ENCODE data around the gene KLHL11. TPM values are rescaled to one million over a fixed set of nuclear protein-coding genes. Genes with fewer than 3 reads are reported as not detected.
A peak's percentile ranks its signal among the peaks of the same experiment; 100 is the strongest.

KLHL11 gene
- total and polyA plus RNA-seq, 2 donors (not counting 1 experiment from before 2014, with no cell fraction given) = 8.7 to 24.4 TPM

- Histone ChIP-seq H3K27me3 (ENCODE audit: control insufficient read depth, insufficient read depth, low read length) (no peaks in the 10 kb centered on the region), H3K36me3 (ENCODE audit: control insufficient read depth, insufficient read depth, low read length) (peaks cover 50% of the 10 kb centered on the region), H3K4me3 (replicated peaks in 1 of 4; ENCODE audit: control extremely low read depth in 1 of 4, insufficient read depth in 1 of 4, low read depth in 3 of 4, low read length in 4 of 4) (no peak overlapping the region), H2AFZ (ENCODE audit: low read length) (no peak overlapping the region), H3K27ac (ENCODE audit: insufficient read depth, low read length) (no peak overlapping the region), H3K4me2 (ENCODE audit: extremely low read depth, insufficient read depth, low read length) (no peak overlapping the region), H3K4me1 (ENCODE audit: control insufficient read depth, extremely low read depth, insufficient read depth, low read length) (peaks cover 45% of the 10 kb centered on the region), H3K79me2 (ENCODE audit: control insufficient read depth, insufficient read depth, low read length) (peaks cover 37% of the 10 kb centered on the region), H4K20me1 (ENCODE audit: control insufficient read depth, extremely low read depth, insufficient read depth, low read length) (no peaks in the 10 kb centered on the region), H3K9ac (ENCODE audit: insufficient read depth, low read length) (no peak overlapping the region), H3K9me3 (ENCODE audit: control insufficient read depth, insufficient read depth, low read depth, low read length) (no peaks in the 10 kb centered on the region)
- no peak for DNase-seq (ENCODE audit: low read depth in 2 of 2)
- no peak for TF ChIP-seq EZH2 (IDR thresholded peaks at IDR 0.05; ENCODE audit: low read length, missing control alignments)
- no peak for TF ChIP-seq CTCF (conservative IDR thresholded peaks at IDR 0.05 in 1 of 2, IDR thresholded peaks at IDR 0.05 in 1 of 2; ENCODE audit: low read depth in 1 of 2, low read length in 2 of 2)
These were observed 43.9 kb upstream of the KLHL11 start for GRCh38 chr17:41909088-41909487.

- Histone ChIP-seq H3K9me3 (ENCODE audit: control insufficient read depth, insufficient read depth, low read depth, low read length) (no peaks in the 10 kb centered on the region), H4K20me1 (ENCODE audit: control insufficient read depth, extremely low read depth, insufficient read depth, low read length) (no peaks in the 10 kb centered on the region), H2AFZ (ENCODE audit: low read length) (no peak overlapping the region), H3K4me2 (ENCODE audit: extremely low read depth, insufficient read depth, low read length) (no peak overlapping the region), H3K4me3 (replicated peaks in 1 of 4; ENCODE audit: control extremely low read depth in 1 of 4, insufficient read depth in 1 of 4, low read depth in 3 of 4, low read length in 4 of 4) (no peak overlapping the region), H3K4me1 (ENCODE audit: control insufficient read depth, extremely low read depth, insufficient read depth, low read length) (peaks cover 37% of the 10 kb centered on the region), H3K9ac (ENCODE audit: insufficient read depth, low read length) (no peak overlapping the region), H3K27me3 (ENCODE audit: control insufficient read depth, insufficient read depth, low read length) (no peaks in the 10 kb centered on the region), H3K36me3 (ENCODE audit: control insufficient read depth, insufficient read depth, low read length) (peaks cover 45% of the 10 kb centered on the region), H3K27ac (ENCODE audit: insufficient read depth, low read length) (peak overlapping the region; percentile 58), H3K79me2 (ENCODE audit: control insufficient read depth, insufficient read depth, low read length) (peaks cover 25% of the 10 kb centered on the region)
- no peak for TF ChIP-seq EZH2 (IDR thresholded peaks at IDR 0.05; ENCODE audit: low read length, missing control alignments)
- TF ChIP-seq CTCF (conservative IDR thresholded peaks at IDR 0.05 in 1 of 2, IDR thresholded peaks at IDR 0.05 in 1 of 2; ENCODE audit: low read depth in 1 of 2, low read length in 2 of 2) = no peak
- peak; percentile 43 to 44 for DNase-seq (ENCODE audit: low read depth in 2 of 2)
These were observed 42.7 kb upstream of the KLHL11 start for GRCh38 chr17:41907633-41908539.

GRCh38 chr17:41907185-41907556, 41.9 kb upstream of the KLHL11 start:
- no peaks in the 10 kb centered on the region for H3K9me3 ChIP-seq (ENCODE audit: control insufficient read depth, insufficient read depth, low read depth, low read length)
- H3K27me3 ChIP-seq (ENCODE audit: control insufficient read depth, insufficient read depth, low read length) = no peaks in the 10 kb centered on the region
- peak; percentile 80 to 93 for DNase-seq (ENCODE audit: low read depth in 2 of 2)
- H4K20me1 ChIP-seq (ENCODE audit: control insufficient read depth, extremely low read depth, insufficient read depth, low read length) = no peaks in the 10 kb centered on the region
- peaks cover 41% of the 10 kb centered on the region for H3K36me3 ChIP-seq (ENCODE audit: control insufficient read depth, insufficient read depth, low read length)
- H3K4me2 ChIP-seq (ENCODE audit: extremely low read depth, insufficient read depth, low read length) = peak overlapping the region; percentile 8
- peaks cover 31% of the 10 kb centered on the region for H3K4me1 ChIP-seq (ENCODE audit: control insufficient read depth, extremely low read depth, insufficient read depth, low read length)
- H2AFZ ChIP-seq (ENCODE audit: low read length) = no peak overlapping the region
- no peak overlapping the region for H3K9ac ChIP-seq (ENCODE audit: insufficient read depth, low read length)
- no peak overlapping the region for H3K4me3 ChIP-seq (replicated peaks in 1 of 4; ENCODE audit: control extremely low read depth in 1 of 4, insufficient read depth in 1 of 4, low read depth in 3 of 4, low read length in 4 of 4)
- peak overlapping the region; percentile 67 for H3K27ac ChIP-seq (ENCODE audit: insufficient read depth, low read length)
- TF ChIP-seq CTCF (conservative IDR thresholded peaks at IDR 0.05 in 1 of 2, IDR thresholded peaks at IDR 0.05 in 1 of 2; ENCODE audit: low read depth in 1 of 2, low read length in 2 of 2) = no peak
- no peak for TF ChIP-seq EZH2 (IDR thresholded peaks at IDR 0.05; ENCODE audit: low read length, missing control alignments)
- peaks cover 18% of the 10 kb centered on the region for H3K79me2 ChIP-seq (ENCODE audit: control insufficient read depth, insufficient read depth, low read length)
